GM12874 (cell line): ENCODE measurements around the gene CFAP43.

ENCODE experiments used
- TF ChIP-seq, protein P1 (sequence below): IDR thresholded peaks from 2 replicates; pipeline ENCODE4 v1.5.1; 2011; ENCODE audit warnings: low read depth, mild to moderate bottlenecking, control low read depth, low read length, moderate library complexity; ENCODE audit not compliant: insufficient read depth

CFAP43 gene

DNA sequence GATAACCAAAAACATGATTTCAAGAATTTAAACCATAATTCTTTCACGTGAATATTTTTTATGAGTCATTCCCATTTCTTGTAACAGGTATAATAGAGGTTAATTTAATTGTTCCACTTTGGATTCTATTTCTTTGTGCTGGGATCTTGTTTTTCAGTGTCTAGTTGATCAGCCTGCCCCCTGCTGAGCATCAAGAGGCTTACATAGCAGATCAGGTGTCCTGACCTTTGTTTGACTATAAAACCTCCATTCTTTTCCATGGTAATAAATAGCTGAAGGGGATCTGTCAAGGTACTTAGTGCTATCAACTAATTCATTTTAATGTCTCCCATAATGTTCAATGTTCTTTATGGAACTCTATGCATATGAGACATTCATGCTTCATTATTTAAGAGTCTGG lies 151.4 kb downstream of the CFAP43 start:
- TF ChIP-seq, protein P1, sequence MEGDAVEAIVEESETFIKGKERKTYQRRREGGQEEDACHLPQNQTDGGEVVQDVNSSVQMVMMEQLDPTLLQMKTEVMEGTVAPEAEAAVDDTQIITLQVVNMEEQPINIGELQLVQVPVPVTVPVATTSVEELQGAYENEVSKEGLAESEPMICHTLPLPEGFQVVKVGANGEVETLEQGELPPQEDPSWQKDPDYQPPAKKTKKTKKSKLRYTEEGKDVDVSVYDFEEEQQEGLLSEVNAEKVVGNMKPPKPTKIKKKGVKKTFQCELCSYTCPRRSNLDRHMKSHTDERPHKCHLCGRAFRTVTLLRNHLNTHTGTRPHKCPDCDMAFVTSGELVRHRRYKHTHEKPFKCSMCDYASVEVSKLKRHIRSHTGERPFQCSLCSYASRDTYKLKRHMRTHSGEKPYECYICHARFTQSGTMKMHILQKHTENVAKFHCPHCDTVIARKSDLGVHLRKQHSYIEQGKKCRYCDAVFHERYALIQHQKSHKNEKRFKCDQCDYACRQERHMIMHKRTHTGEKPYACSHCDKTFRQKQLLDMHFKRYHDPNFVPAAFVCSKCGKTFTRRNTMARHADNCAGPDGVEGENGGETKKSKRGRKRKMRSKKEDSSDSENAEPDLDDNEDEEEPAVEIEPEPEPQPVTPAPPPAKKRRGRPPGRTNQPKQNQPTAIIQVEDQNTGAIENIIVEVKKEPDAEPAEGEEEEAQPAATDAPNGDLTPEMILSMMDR, result peak; percentile 31; the same call in 1 of the 2 replicates
